Peyer's patch (tissue), 4 donors: Measurements from ENCODE around the gene SDC3.

Experiments
- CTCF ChIP-seq, 6 experiments: fragments of 450-650 bp in 4 of 6; fragments of 200-600 bp in 2 of 6; sonication (generic) in 1 of 6; IDR thresholded peaks; one replicate each; pipeline ENCODE4 v1.5.1; 2017 to 2019; ENCODE audit warnings: antibody characterized with exemption in 6 of 6, mild to moderate bottlenecking in 3 of 6, moderate library complexity in 1 of 6
- POLR2A ChIP-seq, 2 donors: fragments of 450-650 bp; IDR thresholded peaks; one replicate each; pipeline ENCODE4 v1.5.1; 2017; ENCODE audit warnings: antibody characterized with exemption in 2 of 2, mild to moderate bottlenecking in 2 of 2, moderate library complexity in 2 of 2

- TF ChIP-seq CTCF (IDR thresholded peaks at IDR 0.05), result no peak
- TF ChIP-seq POLR2A (IDR thresholded peaks at IDR 0.05), result no peak
Measured at GRCh38 chr1:30906631-30907441, 1.7 kb downstream of the SDC3 start.
